Measurements from ENCODE around the gene NPRL2.

DNA sequence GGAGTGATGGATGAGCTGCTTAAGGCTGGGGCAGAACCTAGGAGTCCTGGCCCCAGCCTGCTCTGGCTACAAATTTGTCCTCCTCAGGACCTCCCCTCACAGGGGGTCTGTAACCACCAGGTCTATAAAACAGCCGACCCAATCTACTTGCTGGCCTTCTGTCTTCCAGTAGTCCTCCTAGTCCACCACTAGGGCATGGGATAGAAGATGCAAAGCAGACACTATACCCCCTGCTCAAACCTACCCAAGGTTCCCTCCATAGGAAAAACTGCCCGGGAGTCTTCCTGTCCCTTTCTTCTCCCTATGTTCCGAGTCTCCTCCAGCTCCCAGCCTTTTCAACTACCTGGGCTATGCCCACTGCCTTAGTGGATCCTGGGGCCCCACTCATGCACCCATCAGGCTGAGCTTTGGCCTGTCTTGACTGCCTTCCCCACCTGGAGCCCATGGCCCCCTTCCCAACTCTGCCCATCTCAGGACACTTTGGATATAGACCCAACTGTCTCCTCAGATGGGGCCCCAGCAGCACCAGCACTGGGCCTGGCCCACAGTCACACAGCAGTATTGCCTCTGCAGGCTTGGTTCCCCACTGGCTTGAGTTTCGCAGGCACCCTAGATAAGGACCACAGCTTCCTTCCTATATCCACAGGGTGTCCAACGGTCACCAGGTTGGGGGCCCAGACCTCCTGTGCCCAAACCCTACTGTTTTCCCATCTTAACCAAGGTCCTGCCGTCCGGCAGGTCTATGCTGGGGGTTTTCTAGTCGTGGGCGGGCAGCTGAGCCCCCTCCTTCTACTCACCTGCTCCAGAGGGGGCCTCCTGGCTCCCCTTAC is 52.5 kb downstream of the NPRL2 start:
- TF ChIP-seq POLR2AphosphoS5 (IDR thresholded peaks at IDR 0.05; ENCODE audit: insufficient read depth, low read depth, low read length): no peak
- TF ChIP-seq, protein P1, sequence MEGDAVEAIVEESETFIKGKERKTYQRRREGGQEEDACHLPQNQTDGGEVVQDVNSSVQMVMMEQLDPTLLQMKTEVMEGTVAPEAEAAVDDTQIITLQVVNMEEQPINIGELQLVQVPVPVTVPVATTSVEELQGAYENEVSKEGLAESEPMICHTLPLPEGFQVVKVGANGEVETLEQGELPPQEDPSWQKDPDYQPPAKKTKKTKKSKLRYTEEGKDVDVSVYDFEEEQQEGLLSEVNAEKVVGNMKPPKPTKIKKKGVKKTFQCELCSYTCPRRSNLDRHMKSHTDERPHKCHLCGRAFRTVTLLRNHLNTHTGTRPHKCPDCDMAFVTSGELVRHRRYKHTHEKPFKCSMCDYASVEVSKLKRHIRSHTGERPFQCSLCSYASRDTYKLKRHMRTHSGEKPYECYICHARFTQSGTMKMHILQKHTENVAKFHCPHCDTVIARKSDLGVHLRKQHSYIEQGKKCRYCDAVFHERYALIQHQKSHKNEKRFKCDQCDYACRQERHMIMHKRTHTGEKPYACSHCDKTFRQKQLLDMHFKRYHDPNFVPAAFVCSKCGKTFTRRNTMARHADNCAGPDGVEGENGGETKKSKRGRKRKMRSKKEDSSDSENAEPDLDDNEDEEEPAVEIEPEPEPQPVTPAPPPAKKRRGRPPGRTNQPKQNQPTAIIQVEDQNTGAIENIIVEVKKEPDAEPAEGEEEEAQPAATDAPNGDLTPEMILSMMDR (IDR thresholded peaks at IDR 0.05; ENCODE audit: extremely low read depth in 1 of 2, insufficient read depth in 1 of 2, low read depth in 1 of 2, low read length in 2 of 2): peak; percentile 10 to 11
- no peak for TF ChIP-seq EZH2 (IDR thresholded peaks at IDR 0.05; ENCODE audit: borderline replicate concordance, low read depth, low read length, severe bottlenecking)
- TF ChIP-seq POLR2A (IDR thresholded peaks at IDR 0.05; ENCODE audit: low read depth, low read length): no peak
- TF ChIP-seq, protein P2, sequence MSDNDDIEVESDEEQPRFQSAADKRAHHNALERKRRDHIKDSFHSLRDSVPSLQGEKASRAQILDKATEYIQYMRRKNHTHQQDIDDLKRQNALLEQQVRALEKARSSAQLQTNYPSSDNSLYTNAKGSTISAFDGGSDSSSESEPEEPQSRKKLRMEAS (IDR thresholded peaks at IDR 0.05; ENCODE audit: insufficient read depth, insufficient read length): no peak
